A549 treated with CpdA at 1 μM for 4 hours (cell line): ENCODE results near the gene PLXNB3. TPM values are rescaled to one million over a fixed set of nuclear protein-coding genes. Genes with fewer than 3 reads are reported as not detected.

Experiments
- total RNA-seq: library from RNA; stranded (reverse); fragments of 200-300 nt; extraction: Qiagen RNA extraction; gene quantifications from 5 replicates; pipeline ENCODE4 v1.2.3, GENCODE V29; 2022; ENCODE audit warnings: low read depth

The PLXNB3 gene
- 3.0 to 4.1 TPM (median 3.7 TPM) in 5 replicates for total RNA-seq

DNA sequence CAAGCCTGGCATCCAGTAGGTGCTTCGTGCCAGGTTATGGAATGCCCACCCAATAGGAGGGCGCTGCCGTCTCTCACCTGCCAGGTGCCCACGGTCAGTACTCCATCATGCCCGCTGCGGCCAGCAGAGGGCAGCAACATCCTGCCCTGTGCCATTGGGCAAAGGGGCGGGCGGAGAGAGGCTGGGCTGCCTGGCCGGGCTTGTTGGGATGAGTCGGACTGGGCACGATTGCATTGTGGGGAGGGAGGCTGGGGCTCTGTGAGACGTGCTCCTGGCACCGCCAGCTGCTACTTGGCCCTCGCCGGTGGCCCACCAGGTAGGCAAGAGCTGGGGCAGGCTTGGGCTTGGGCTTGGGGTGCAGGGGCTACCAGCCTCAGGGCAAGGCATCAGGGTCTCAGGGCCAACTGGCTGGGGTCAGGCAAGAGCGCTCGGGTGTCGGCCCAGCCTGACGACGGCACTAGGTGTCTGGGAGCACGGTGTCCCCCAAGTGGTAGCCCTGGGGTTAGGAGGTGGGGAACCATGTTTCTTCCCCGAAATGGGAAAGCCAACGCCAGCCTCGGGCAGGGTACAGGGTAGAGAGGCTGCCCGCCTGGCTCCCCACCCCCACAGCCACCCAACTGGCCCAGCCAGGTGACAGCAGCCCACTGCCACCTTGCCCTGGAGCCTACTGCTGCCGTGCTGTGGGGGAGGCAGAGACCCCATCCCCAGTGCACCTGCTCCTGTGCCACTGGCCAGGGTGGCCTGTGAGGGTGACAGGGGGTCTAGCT is at the start of gene PLXNB3:
TSS of gene PLXNB3 (plus strand) at position 261 of the 767 bp plus-strand sequence. CDS start 1,287 bp downstream, outside the sequence.

DNA sequence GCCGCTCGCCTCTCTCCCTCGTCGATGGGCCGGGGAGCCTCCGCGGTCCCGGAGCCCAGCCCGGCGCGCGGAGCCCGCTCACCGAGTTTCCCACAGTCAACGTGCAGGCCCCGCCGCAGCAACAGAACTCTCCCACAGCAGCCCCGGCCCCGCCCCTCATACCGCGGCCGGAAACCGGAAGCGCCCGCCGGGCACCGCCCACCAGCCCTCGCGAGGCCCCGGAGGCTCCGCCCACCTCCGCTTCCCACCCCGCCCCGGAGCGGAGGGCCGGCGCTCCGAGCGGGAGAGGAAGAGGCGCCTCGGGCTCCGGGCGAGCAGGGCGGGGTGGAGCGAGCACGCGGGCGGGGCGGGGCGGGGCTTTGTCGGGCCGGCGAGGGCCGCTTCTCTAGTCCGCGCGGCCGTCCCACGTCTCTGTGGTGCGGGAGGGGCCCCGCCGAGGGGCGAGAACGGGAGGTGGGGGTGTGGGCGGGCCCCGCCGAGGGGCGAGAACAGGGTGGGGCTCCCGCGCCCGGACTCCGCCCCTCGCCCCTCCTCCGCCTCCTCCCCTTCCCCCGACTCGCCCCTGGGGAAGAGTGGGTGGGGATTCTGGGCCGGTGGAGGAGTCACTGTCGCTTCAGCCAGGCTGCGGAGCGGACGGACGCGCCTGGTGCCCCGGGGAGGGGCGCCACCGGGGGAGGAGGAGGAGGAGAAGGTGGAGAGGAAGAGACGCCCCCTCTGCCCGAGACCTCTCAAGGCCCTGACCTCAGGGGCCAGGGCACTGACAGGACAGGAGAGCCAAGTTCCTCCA is 39.6 kb upstream of the PLXNB3 start, which contains the start of the genes ABCD1 and BCAP31:
TSS of gene ABCD1 (plus strand) at position 605 of the 787 bp plus-strand sequence. CDS start 411 bp downstream, outside the sequence.
TSS of gene BCAP31 (minus strand) at position 136 of the 787 bp plus-strand sequence. CDS start 1,143 bp downstream, outside the sequence.

DNA sequence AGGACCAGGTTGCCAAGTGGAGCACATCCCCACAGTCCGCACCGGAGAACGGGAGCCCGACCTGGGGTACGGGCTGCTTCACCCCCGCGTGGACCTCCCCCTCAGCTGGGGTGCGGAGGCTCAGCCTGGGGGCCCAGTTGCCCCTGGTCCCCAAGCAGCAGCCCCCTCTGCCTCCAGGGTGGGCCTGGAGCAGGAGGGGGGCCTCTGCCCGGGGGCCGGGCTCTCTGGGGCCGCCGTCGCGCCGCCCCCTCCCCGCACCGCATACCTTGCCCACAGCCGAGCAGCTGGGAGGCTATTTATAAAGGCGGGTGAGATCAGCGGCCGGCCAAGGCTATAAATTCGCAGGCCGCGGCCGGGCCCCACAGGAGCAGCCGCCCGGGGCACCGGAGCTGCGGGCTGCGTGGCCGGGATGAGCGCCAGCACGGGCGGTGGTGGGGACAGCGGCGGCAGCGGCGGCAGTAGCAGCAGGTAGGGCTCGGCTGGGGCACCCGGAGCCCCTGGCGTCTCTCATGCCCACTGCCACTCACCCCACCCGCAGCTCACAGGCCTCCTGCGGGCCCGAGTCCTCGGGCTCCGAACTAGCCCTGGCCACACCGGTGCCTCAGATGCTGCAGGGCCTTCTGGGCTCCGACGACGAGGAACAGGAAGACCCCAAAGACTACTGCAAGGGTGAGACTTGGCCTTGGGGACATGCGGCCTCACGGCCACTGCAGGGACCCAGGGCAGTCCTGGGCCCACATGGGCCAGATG is 16.8 kb downstream of the PLXNB3 start, which contains the start of gene SRPK3:
TSS of gene SRPK3 (plus strand) at position 364 of the 750 bp plus-strand sequence. CDS start at position 410, 46 bp downstream.

DNA sequence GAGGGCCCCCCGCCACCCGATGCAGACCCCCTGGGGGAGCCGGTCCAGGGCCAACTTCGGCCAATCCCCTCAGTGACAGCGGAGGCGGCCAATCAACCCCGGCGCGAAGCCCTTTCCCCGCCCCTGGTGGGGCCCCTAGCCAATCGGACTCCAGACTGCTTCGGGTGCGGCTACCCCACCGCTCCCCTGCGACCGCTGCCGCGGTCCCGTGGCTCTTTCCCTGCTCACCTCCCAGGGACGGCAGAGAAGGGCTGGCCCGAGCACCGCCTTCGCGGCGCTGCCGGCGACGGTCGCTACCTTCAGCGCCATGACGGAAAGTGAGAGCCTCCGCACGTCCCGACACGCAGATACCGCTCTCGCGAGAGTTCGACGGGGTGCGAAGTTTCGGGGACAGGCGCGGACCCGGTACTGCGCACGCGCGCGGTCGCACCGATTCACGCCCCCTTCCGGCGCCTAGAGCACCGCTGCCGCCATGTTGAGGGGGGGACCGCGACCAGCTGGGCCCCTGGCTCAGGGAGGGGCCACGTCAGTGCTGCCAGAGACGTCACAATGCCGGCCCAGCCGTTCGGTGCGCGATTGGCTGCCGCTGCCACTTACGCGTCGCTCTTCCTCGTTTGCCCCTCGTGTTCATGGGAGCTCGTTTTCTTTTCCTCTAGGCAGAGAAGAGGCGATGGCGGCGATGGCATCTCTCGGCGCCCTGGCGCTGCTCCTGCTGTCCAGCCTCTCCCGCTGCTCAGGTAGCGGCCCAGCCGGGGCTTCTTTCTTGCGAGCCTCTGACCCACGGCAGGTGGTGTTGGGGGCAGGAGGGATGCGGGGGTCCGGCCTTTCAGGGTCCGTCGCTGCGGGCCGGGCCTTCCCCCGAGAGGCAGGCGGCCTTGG is 30.2 kb downstream of the PLXNB3 start, which contains the start of the genes IDH3G and SSR4:
TSS of gene IDH3G (minus strand) at position 358 of the 879 bp plus-strand sequence. CDS start at position 309, 49 bp downstream.
TSS of gene SSR4 (plus strand) at position 651 of the 879 bp plus-strand sequence. CDS start at position 671, 20 bp downstream.

Other genes starting within 250 kb of the PLXNB3 start
- gene ATP2B3, start 246.6 kb upstream of the PLXNB3 start, total RNA-seq, result 0.06 to 0.15 TPM (median 0.07 TPM) in 5 replicates
- gene CCNQ, start 165.1 kb upstream of the PLXNB3 start, total RNA-seq, result 32.8 to 57.7 TPM (median 51.4 TPM) in 5 replicates
- gene DUSP9, start 117.0 kb upstream of the PLXNB3 start, total RNA-seq, result 0.83 to 1.7 TPM (median 1.2 TPM) in 5 replicates
- gene PNCK, start 90.4 kb upstream of the PLXNB3 start, total RNA-seq, result 0.22 to 0.86 TPM (median 0.52 TPM) in 4 of 5 replicates, not detected in the other
- gene SLC6A8, start 76.3 kb upstream of the PLXNB3 start, total RNA-seq, result 10.2 to 13.2 TPM (median 11.1 TPM) in 5 replicates
- 359 to 414 TPM (median 373 TPM) in 5 replicates for gene BCAP31, start 39.9 kb upstream of the PLXNB3 start, total RNA-seq
- gene ABCD1, start 39.4 kb upstream of the PLXNB3 start, total RNA-seq, result 2.0 to 4.1 TPM (median 3.8 TPM) in 5 replicates
- gene SRPK3, start 16.8 kb downstream of the PLXNB3 start, total RNA-seq, result 0.07 to 0.10 TPM in 2 of 5 replicates, not detected in the others
- 57.5 to 63.5 TPM (median 61.5 TPM) in 5 replicates for gene IDH3G, start 30.1 kb downstream of the PLXNB3 start, total RNA-seq
- gene SSR4, start 30.4 kb downstream of the PLXNB3 start, total RNA-seq, result 364 to 443 TPM (median 420 TPM) in 5 replicates
- 2.7 to 3.5 TPM (median 3.0 TPM) in 5 replicates for gene PDZD4, start 66.3 kb downstream of the PLXNB3 start, total RNA-seq
- gene L1CAM, start 121.9 kb downstream of the PLXNB3 start, total RNA-seq, result 19.6 to 26.8 TPM (median 21.1 TPM) in 5 replicates
- 0.07 to 0.12 TPM in 2 of 5 replicates, not detected in the others for gene AVPR2, start 140.4 kb downstream of the PLXNB3 start, total RNA-seq
- gene ARHGAP4, start 162.0 kb downstream of the PLXNB3 start, total RNA-seq, result 0.75 to 2.2 TPM (median 1.6 TPM) in 5 replicates
- 208 to 230 TPM (median 214 TPM) in 5 replicates for gene NAA10, start 170.8 kb downstream of the PLXNB3 start, total RNA-seq
- gene RENBP, start 180.4 kb downstream of the PLXNB3 start, total RNA-seq, result 0.11 to 0.24 TPM (median 0.14 TPM) in 5 replicates
- 36.3 to 45.1 TPM (median 40.5 TPM) in 5 replicates for gene HCFC1, start 207.6 kb downstream of the PLXNB3 start, total RNA-seq
- gene TMEM187, start 208.5 kb downstream of the PLXNB3 start, total RNA-seq, result 3.4 to 8.9 TPM (median 5.1 TPM) in 5 replicates